Adrenal gland (tissue), 12 donors: ENCODE data around the gene COL5A1. TPM values are rescaled to one million over a fixed set of nuclear protein-coding genes. Genes with fewer than 3 reads are reported as not detected.

Source experiments
- DNase-seq, 7 donors: peaks; one replicate each; pipeline ENCODE4 v3.0.0-alpha.2; 2019 to 2020
- H3K27ac ChIP-seq, 5 donors: fragments of 200-600 bp; sonication (generic) in 4 of 5; 1 replicate in 3 of 5; 2 replicates in 2 of 5; pipeline versions ENCODE4 v1.5.1 to v1.8.0; 2016 to 2020; ENCODE audit warnings: mild to moderate bottlenecking in 1 of 5
- H3K27me3 ChIP-seq: fragments of 200-600 bp; 2 replicates; pipeline ENCODE4 v1.8.0; 2021
- H3K36me3 ChIP-seq, 2 donors: fragments of 200-600 bp; replicated peaks in 1 of 2; 1 replicate in 1 of 2; 2 replicates in 1 of 2; pipeline versions ENCODE4 v1.5.1 to v1.8.0; 2018 to 2022
- H3K4me1 ChIP-seq, 2 donors: fragments of 200-600 bp; replicated peaks in 1 of 2; 1 replicate in 1 of 2; 2 replicates in 1 of 2; pipeline versions ENCODE4 v1.5.1 to v1.8.0; 2018 to 2021
- H3K4me3 ChIP-seq, 4 donors: fragments of 200-600 bp; sonication (generic) in 3 of 4; one replicate each; pipeline ENCODE4 v1.5.1; 2016 to 2018
- H3K9me3 ChIP-seq, 3 donors: fragments of 200-600 bp; sonication (generic) in 1 of 3; replicated peaks in 1 of 3; 1 replicate in 2 of 3; 2 replicates in 1 of 3; pipeline versions ENCODE4 v1.5.1 to v1.8.0; 2016 to 2021
- CTCF ChIP-seq, 6 experiments: fragments of 450-650 bp in 4 of 6; fragments of 200-600 bp in 2 of 6; sonication (generic) in 1 of 6; IDR thresholded peaks; 1 replicate in 5 of 6; 2 replicates in 1 of 6; pipeline versions ENCODE4 v1.5.1 to v1.8.0; 2016 to 2021; ENCODE audit warnings: antibody characterized with exemption in 6 of 6, mild to moderate bottlenecking in 2 of 6, moderate library complexity in 1 of 6
- POLR2A ChIP-seq, 2 donors: fragments of 450-650 bp; IDR thresholded peaks; one replicate each; pipeline ENCODE4 v1.6.1; 2017; ENCODE audit warnings: antibody characterized with exemption in 2 of 2, mild to moderate bottlenecking in 2 of 2, moderate library complexity in 1 of 2
- WGBS, 4 donors: extraction: QIAGEN DNeasy Blood & Tissue Kit in 2 of 4; methylation state at CpG; one replicate each; pipeline versions ENCODE4 v1.1.5 to v1.1.7; 2013 to 2017; 5-methylcytosine and 5-hydroxymethylcytosine counted together
- intact Hi-C, 2 donors: fragments of 100-400 bp; cut with DNase I; formaldehyde crosslinking; loops; one replicate each; pipeline versions ENCODE4 v1.14.1 to v1.15.0; 2022 to 2023
- polyA plus RNA-seq, 3 donors: library from polyadenylated mRNA; stranded (reverse); fragments of 200-250 nt in 2 of 3; fragments of 350-450 nt in 1 of 3; fragmentation: Illumina TruSeq in 1 of 3; extraction: RNeasy Lipid Tissue Mini Kit (QIAGEN cat#74804) in 1 of 3; gene quantifications; one replicate each; pipeline ENCODE4 v1.2.3, GENCODE V29; 2013 to 2014
- total RNA-seq, 9 donors: library from RNA; depleted of rRNA in 4 of 9; stranded (reverse); fragments of >200 nt in 4 of 9; fragments of 120-200 nt in 1 of 9; fragmentation: NEBNext Ultra II Directional in 1 of 9; extraction: Animal tissue kit (Norgen Biotek cat#: 25700) in 1 of 9; gene quantifications; one replicate each; pipeline versions ENCODE4 v1.1.0 to v1.2.4, GENCODE V29; 2013 to 2023
- donor health status: healthy with polysubstance abuse.
- donor health status: Bipolar disorder and iron deficiency.
- donor health status: DM: yes; HTN: yes; CAD: no.
- donor health status: DM: no; HTN: no; CAD: no.
- donor health status: DM: no; HTN: no; CAD: no.
- donor health status: DM: yes; HTN: yes; CAD: no.

COL5A1 gene
- total and polyA plus RNA-seq, 12 donors, result 3.5 to 45.5 (median 29.3) TPM

- WGBS, 4 donors, result 94 to 96% (median 95%) methylated on average over 12 to 29 of the region's 29 CpGs
- Histone ChIP-seq H3K4me1 (no peaks in the 10 kb centered on the region), H3K9me3 (no peaks in the 10 kb centered on the region), H3K4me3 (no peak overlapping the region), H3K27me3 (no peaks in the 10 kb centered on the region), H3K36me3 (peaks cover 0 to 9% of the 10 kb centered on the region in 2 donors), H3K27ac (no peak overlapping the region)
- intact Hi-C loops, result no loop called here
- TF ChIP-seq POLR2A (IDR thresholded peaks at IDR 0.05) (no peak), CTCF (IDR thresholded peaks at IDR 0.05) (no peak)
- DNase-seq, result no peak
These were observed 176.5 kb downstream of the COL5A1 start for GRCh38 chr9:134818000-134818568.

GRCh38 chr9:134818591-134818990 lies 177.0 kb downstream of the COL5A1 start:
- TF ChIP-seq POLR2A (IDR thresholded peaks at IDR 0.05), result no peak
- Histone ChIP-seq H3K27me3 (no peaks in the 10 kb centered on the region), H3K4me1 (no peaks in the 10 kb centered on the region), H3K4me3 (no peak overlapping the region), H3K36me3 (peaks cover 0 to 9% of the 10 kb centered on the region in 2 donors), H3K9me3 (no peaks in the 10 kb centered on the region), H3K27ac (no peak overlapping the region)
- 86 to 93% (median 92%) methylated on average over 6 to 16 of the region's 16 CpGs for WGBS, 4 donors
- no peak for DNase-seq
- intact Hi-C loops, result no loop called here

- Histone ChIP-seq H3K4me3 (no peak overlapping the region), H3K36me3 (peaks cover 0 to 5% of the 10 kb centered on the region in 2 donors), H3K9me3 (no peaks in the 10 kb centered on the region), H3K4me1 (no peaks in the 10 kb centered on the region), H3K27me3 (no peaks in the 10 kb centered on the region), H3K27ac (no peak overlapping the region)
- WGBS, 4 donors, result 92 to 95% (median 94%) methylated on average over 4 to 13 of the region's 13 CpGs
- no peak for DNase-seq
- intact Hi-C loops, result no loop called here
- TF ChIP-seq CTCF (IDR thresholded peaks at IDR 0.05) (no peak), POLR2A (IDR thresholded peaks at IDR 0.05) (no peak)
These were observed 179.3 kb downstream of the COL5A1 start for GRCh38 chr9:134820901-134821300.

- TF ChIP-seq POLR2A (IDR thresholded peaks at IDR 0.05) (no peak), CTCF (IDR thresholded peaks at IDR 0.05) (no peak)
- intact Hi-C loops, result no loop called here
- no peak for DNase-seq
- Histone ChIP-seq H3K4me3 (no peak overlapping the region), H3K4me1 (no peaks in the 10 kb centered on the region), H3K9me3 (no peaks in the 10 kb centered on the region), H3K27me3 (no peaks in the 10 kb centered on the region), H3K27ac (no peak overlapping the region), H3K36me3 (peaks cover 0 to 5% of the 10 kb centered on the region in 2 donors)
- 67 to 100% (median 86%) methylated on average over 2 to 14 of the region's 14 CpGs for WGBS, 4 donors
These were observed 180.9 kb downstream of the COL5A1 start for GRCh38 chr9:134822541-134822940.

GRCh38 chr9:134823623-134824022 lies 182.0 kb downstream of the COL5A1 start:
- Histone ChIP-seq H3K27me3 (no peaks in the 10 kb centered on the region), H3K4me3 (no peak overlapping the region), H3K27ac (no peak overlapping the region), H3K4me1 (no peaks in the 10 kb centered on the region), H3K9me3 (no peaks in the 10 kb centered on the region), H3K36me3 (peaks cover 0 to 5% of the 10 kb centered on the region in 2 donors)
- no peak for DNase-seq
- intact Hi-C loops, result no loop called here
- 92 to 96% (median 92%) methylated on average over 7 of the region's 7 CpGs for WGBS, 4 donors
- TF ChIP-seq CTCF (IDR thresholded peaks at IDR 0.05), result no peak
- no peak for TF ChIP-seq POLR2A (IDR thresholded peaks at IDR 0.05)
